HG03097 (cell line): Measurements from ENCODE around the gene SSTR1.

Experiments
- ATAC-seq: cut with Tn5 transposase; IDR thresholded peaks from one replicate; pipeline ENCODE4 v1.9.1; 2021; ENCODE audit not compliant: unreplicated experiment, low FRiP score

The SSTR1 gene

GRCh38 chr14:38226366-38226765, 18.7 kb downstream of the SSTR1 start:
- ATAC-seq = no peak

GRCh38 chr14:38233218-38233617, 25.5 kb downstream of the SSTR1 start:
- no peak for ATAC-seq

DNA sequence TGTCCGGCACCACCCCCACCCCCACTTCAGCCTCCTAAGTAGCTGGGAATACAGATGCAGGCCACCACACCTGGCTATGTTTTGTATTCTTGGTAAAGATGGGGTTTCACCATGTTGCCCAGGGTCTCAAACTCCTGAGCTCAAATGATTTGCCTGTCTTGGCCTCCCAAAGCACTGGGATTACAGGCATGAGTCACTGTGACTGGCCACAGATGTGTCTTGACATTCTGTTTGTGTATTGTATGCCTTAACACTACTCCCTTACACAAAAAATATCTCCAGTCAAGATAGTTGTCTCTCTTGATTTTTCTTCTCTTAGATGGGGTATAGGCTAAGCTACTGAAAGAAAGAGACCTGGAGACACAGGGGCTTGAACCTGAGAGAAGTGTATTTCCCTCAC, 30.6 kb downstream of the SSTR1 start:
- no peak for ATAC-seq

DNA sequence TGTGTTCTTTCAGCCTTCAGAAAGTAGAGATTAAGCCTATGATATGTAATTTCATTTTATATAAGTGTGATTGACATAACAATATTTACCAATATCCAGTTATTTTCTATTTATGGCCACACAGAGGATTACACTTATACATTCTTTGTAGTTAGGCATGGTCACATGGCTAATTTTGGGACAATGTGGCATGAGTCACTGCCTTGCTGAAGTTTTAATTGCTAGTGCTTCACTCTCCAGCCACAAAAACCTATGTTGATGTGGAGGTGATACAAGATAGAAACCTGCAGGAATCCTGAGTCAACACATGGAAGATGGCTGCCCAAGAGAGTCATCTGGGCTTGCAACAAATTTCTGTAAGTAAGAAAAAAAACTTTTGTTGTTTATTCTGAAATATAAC, 31.2 kb downstream of the SSTR1 start:
- no peak for ATAC-seq

DNA sequence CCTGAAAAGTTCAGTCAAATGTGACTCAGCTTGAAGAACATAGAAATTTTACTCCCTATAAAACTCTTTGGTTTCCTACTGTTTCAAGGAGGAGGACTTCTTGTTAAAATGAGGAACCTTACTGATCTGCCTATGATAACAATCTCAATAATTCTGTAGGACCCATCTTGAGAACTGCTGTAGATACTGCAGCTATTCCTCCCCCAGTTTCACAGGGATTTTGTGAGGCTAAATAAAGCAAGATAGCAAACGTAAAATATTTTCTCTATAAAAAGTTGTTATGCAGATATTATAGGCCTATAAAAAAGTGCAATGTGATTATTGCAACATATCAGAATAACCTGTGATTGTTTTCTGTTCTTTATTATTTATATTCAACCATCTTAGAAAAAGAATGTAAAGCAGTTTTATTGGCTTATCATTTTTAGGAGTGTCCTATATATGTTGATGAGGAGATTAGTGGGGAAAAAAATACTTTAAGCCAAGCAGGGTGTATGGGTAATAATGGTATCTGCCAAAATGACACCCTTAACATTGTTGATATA, 36.1 kb downstream of the SSTR1 start:
- no peak for ATAC-seq

DNA sequence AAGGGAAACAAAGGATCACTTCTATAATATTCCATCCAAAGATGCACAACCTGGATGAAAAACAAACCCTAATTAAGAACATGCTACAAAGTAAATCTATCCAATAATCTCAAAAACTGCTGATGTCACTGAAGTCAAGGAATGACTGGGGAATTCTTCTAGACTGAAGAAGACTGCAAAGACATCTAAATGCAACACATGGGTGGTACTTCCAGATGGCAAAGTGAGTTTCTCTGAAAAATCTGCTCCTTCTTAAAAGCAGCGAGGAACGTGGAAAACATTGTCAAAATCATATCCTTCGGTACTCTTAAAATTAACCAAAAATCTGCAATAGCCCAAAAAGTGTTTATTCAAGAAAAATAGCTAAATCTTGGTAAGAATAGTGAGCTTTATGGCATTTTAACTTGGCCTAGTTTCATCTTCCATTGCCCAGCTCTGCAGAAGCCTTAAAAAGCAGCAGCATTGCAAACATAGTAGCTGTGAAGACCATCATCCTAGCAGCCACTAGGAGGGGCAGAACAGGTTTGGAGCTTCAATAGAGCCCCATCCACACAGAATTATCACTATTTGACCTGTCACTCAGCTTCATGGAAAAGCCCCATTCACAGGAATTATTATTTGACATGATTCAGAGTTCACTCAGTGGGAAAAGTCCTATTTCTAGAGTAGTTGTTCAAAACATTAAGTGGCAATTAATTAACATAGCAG, 40.8 kb downstream of the SSTR1 start:
- ATAC-seq = no peak

DNA sequence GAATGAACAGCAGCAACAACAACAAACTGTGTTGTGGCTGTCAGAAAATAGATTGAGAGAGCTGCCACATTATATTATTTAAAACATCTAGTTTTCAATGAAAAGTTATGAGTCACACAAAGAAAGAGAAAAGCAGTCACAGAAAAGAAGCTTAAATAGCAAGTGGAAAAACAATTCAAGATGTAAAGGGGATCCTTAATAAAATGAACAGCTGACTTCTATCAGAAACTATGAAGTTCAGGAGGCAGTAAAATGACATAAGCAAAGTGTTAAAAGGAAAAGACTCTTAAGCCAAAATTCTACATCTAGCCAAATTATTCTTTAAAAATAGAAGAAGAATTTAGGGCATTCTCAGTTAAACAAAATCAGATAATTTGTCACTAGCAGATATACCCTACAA, 42.6 kb downstream of the SSTR1 start:
- no peak for ATAC-seq

GRCh38 chr14:38252066-38252710, 44.5 kb downstream of the SSTR1 start:
- no peak for ATAC-seq

GRCh38 chr14:38253676-38254075, 46.0 kb downstream of the SSTR1 start:
- no peak for ATAC-seq

DNA sequence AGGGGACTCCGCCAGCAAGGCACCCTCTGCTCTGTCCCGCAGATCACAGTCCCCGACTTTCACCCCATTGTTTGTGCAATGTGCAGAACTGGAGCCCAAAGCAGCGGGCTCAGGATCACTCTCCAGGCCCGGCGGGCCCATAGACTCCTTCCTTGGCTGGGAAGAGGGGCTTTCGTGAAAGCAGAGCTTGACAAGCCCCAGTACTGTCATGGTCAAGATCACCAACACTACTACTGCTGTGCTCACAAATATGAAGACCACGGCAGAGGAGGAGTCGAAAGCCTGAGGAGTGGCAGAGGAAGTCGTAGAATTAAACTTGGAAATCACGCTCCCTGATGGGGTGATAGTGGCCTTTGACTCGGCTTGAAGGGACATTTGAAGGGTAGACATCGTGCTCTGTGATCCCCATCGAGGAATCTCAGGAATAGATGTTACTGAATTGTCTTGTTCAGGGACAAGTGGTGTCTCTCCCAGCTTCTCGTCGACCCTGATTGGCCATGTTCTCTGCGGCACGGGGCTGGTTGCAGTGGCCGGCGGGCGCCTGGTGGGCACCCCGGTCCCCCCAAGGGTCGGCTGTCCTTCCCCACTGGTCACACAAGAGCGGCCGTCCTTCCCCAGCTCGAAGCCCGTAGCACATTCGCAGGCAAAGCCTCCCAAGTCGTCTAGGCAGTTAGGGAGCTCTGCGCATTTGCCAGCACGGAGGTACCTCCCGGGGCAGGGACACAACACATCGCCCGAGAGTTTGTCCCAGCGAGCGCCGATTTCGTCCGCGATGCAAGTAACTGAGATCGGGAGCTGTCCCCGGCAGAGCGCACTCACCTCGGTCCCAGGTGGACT, 47.1 kb downstream of the SSTR1 start:
- no peak for ATAC-seq

DNA sequence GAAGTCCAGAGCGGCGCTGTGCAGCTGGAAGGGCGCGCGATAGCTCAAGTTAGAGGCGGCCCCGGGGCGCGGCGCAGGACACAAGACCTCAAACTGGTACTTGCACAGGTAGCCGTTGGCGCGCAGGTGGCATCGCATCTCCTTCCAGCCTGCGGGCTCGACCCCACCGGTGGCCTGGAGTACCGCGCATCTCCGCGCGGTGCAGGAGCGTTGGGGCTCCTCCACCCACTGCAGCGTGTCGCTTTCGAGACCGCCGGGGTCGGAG, 47.6 kb downstream of the SSTR1 start:
- ATAC-seq = no peak

- ATAC-seq = no peak
Measured at GRCh38 chr14:38255673-38256532, 48.2 kb downstream of the SSTR1 start, which contains the start of gene CLEC14A. Gene CLEC14A, minus strand, starts transcription at chr14:38256093. Its CDS starts 71 bp downstream, at chr14:38256022.

- no peak for ATAC-seq
Measured at GRCh38 chr14:38256533-38256840, 48.8 kb downstream of the SSTR1 start.

GRCh38 chr14:38257507-38257906, 49.8 kb downstream of the SSTR1 start:
- ATAC-seq = no peak

DNA sequence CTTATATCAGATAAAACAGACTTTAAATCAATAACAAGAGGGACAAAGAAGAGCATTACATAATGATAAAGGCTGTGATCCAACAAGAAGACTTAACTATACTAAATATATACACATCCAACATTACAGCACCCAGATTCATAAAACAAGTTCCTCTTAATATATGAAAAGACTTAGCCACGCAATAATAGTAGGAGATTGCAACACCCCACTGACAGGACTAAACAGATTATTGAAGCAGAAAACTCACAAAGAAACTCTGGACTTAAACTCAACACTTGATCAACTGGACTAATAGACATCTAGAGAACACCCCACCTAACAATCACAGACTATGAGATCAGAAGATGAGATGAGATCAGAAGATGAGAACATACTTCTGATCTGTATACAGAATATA, 53.9 kb downstream of the SSTR1 start:
- ATAC-seq = no peak
